Panc1 (cell line): ENCODE results near the gene CHMP2B. TPM values are rescaled to one million over a fixed set of nuclear protein-coding genes. Genes with fewer than 3 reads are reported as not detected.

ENCODE experiments used
- ATAC-seq: fragments of 200-7000 bp; cut with Tn5 transposase; 2 replicates; pipeline ENCODE4 v1.9.1; 2020; ENCODE audit warnings: mild to moderate bottlenecking, moderate library complexity
- BruUV-seq: library from RNA; stranded (reverse); fragments of 400-500 nt; replicated peaks from 2 replicates; lab custom pipeline; 2021; lab: Mats Ljungman, UMichigan
- CTCF ChIA-PET: fragments of 300-600 bp; sonication (Branson Sonifier 250); formaldehyde crosslinking; loops from one replicate; lab custom pipeline; 2022; ENCODE audit warnings: antibody characterized with exemption; lab: Charles Lee
- POLR2A ChIA-PET: fragments of 300-600 bp; sonication (Branson Sonifier 250); formaldehyde crosslinking; loops from one replicate; lab custom pipeline; 2022; ENCODE audit warnings: antibody characterized with exemption; lab: Charles Lee
- DNase-seq: peaks from one replicate; pipeline ENCODE4 v3.0.0-alpha.2; 2010; ENCODE audit warnings: low read depth, low spot score
- H3K27ac ChIP-seq: 2 replicates; pipeline ENCODE4 v1.5.1; 2011; ENCODE audit warnings: mild to moderate bottlenecking, low read length, inconsistent platforms
- H3K27me3 ChIP-seq: fragments of 200-500 bp; sonication (Bioruptor generic); 2 replicates; pipeline ENCODE4 v1.6.0; 2014; ENCODE audit warnings: low read length, inconsistent platforms; ENCODE audit not compliant: control insufficient read depth, insufficient read depth
- H3K36me3 ChIP-seq: fragments of 200-500 bp; sonication (Bioruptor generic); 2 replicates; pipeline ENCODE4 v1.5.1; 2014; ENCODE audit warnings: inconsistent platforms, mild to moderate bottlenecking, low read length, moderate library complexity; ENCODE audit not compliant: control insufficient read depth, insufficient read depth
- H3K4me1 ChIP-seq: 2 replicates; pipeline ENCODE4 v1.5.1; 2011; ENCODE audit warnings: inconsistent platforms, mild to moderate bottlenecking, low read length, moderate library complexity; ENCODE audit not compliant: control insufficient read depth, insufficient read depth
- H3K4me3 ChIP-seq, 2 experiments: 2 replicates each; pipeline ENCODE4 v1.5.1; 2011 to 2012; ENCODE audit warnings: low read depth in 2 of 2, low read length in 2 of 2, mild to moderate bottlenecking in 2 of 2, inconsistent platforms in 1 of 2, moderate library complexity in 1 of 2
- H3K9me3 ChIP-seq: fragments of 200-500 bp; sonication (Bioruptor generic); 2 replicates; pipeline ENCODE4 v1.5.1; 2014; ENCODE audit warnings: low read depth, mild to moderate bottlenecking, inconsistent platforms, low read length, moderate library complexity; ENCODE audit not compliant: control insufficient read depth, insufficient read depth
- POLR2AphosphoS5 ChIP-seq: IDR thresholded peaks from 2 replicates; pipeline ENCODE4 v1.6.1; 2012; ENCODE audit warnings: mild to moderate bottlenecking, low read depth, low read length, moderate library complexity
- REST ChIP-seq, 2 experiments: IDR thresholded peaks; 2 replicates each; pipeline ENCODE4 v1.6.1; 2011 to 2012; ENCODE audit warnings: low read depth in 2 of 2, control low read depth in 1 of 2, low read length in 1 of 2, mild to moderate bottlenecking in 1 of 2, moderate library complexity in 1 of 2; ENCODE audit not compliant: insufficient read depth in 1 of 2
- SIN3A ChIP-seq: IDR thresholded peaks from 2 replicates; pipeline ENCODE4 v1.6.1; 2012; ENCODE audit warnings: low read depth, mild to moderate bottlenecking, low read length, moderate library complexity, borderline replicate concordance; ENCODE audit not compliant: insufficient read depth
- TCF7L2 ChIP-seq: IDR thresholded peaks from 2 replicates; pipeline ENCODE4 v1.6.1; 2011; ENCODE audit warnings: mild to moderate bottlenecking, low read depth, low read length, inconsistent platforms
- in situ Hi-C: cut with HindIII; loops from 2 replicates; pipeline ENCODE4 v1.10.0; 2016; ENCODE audit warnings: low sequenced_read_pairs, low pct_unique_long_range_greater_than_20kb
- intact Hi-C: fragments of 100-400 bp; cut with micrococcal nuclease; formaldehyde crosslinking; loops from one replicate; pipeline ENCODE4 v1.10.0; 2022; ENCODE audit not compliant: unreplicated experiment
- total RNA-seq: library from RNA; stranded (reverse); gene quantifications from one replicate; pipeline ENCODE4 v1.2.1, GENCODE V29; 2021; ENCODE audit not compliant: unreplicated experiment
- TF ChIP-seq, protein P1 (sequence below): fragments of 450-650 bp; IDR thresholded peaks from 2 replicates; pipeline ENCODE4 v1.5.1; 2017; ENCODE audit warnings: mild to moderate bottlenecking

CHMP2B gene
- total RNA-seq, 1 experiment from 2014 or later: 32.7 TPM

DNA sequence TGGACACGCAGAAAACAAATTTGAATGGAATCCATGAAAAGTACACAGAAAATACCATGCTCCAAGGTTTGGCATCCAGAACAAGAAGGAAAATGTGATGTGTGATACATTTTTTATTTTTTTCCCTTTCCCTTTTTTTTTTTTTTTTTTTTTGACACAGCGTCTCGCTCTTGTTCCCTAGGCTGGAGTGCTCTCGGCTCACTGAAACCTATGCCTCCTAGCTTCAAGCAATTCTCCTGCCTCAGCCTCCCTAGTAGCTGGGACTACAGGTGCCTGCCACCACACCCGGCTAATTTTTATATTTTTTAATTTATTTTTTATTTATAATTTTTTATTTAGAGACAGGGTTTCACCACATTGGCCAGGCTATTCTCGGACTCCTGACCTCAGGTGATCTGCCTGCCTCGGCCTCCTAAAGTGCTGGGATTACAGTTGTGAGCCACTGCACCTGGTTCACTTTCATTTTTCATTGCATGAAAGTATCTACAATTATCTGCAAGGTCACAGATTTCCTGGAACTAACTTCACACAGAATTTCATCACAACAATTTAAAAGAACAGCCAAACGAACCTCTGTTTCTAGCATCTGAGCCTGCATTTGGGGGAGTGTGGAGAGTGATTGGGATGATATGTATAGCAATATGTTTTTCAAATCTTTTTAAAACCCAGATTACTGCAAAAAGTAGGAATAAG is 41.0 kb downstream of the CHMP2B start:
- CTCF ChIA-PET: no interaction called here
- DNase-seq (no peak), ATAC-seq (no peak)
- peaks cover 4% of the 10 kb centered on the region; the same call in 1 of the 2 replicates for H3K4me1 ChIP-seq
- intact Hi-C loops: no loop called here
- no TSS peak for BruUV-seq
- H3K27ac ChIP-seq: no peak overlapping the region
- TF ChIP-seq POLR2AphosphoS5 (no peak), SIN3A (no peak), REST (IDR thresholded peaks at IDR 0.05; ENCODE audit: insufficient read depth in 1 of 2, low read depth in 2 of 2, low read length in 1 of 2) (no peak), TCF7L2 (no peak)
- TF ChIP-seq, protein P1, sequence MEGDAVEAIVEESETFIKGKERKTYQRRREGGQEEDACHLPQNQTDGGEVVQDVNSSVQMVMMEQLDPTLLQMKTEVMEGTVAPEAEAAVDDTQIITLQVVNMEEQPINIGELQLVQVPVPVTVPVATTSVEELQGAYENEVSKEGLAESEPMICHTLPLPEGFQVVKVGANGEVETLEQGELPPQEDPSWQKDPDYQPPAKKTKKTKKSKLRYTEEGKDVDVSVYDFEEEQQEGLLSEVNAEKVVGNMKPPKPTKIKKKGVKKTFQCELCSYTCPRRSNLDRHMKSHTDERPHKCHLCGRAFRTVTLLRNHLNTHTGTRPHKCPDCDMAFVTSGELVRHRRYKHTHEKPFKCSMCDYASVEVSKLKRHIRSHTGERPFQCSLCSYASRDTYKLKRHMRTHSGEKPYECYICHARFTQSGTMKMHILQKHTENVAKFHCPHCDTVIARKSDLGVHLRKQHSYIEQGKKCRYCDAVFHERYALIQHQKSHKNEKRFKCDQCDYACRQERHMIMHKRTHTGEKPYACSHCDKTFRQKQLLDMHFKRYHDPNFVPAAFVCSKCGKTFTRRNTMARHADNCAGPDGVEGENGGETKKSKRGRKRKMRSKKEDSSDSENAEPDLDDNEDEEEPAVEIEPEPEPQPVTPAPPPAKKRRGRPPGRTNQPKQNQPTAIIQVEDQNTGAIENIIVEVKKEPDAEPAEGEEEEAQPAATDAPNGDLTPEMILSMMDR: no peak
- in situ Hi-C loops: no loop called here
- no peaks in the 10 kb centered on the region for H3K27me3 ChIP-seq
- no peaks in the 10 kb centered on the region for H3K36me3 ChIP-seq
- H3K4me3 ChIP-seq: no peak overlapping the region
- H3K9me3 ChIP-seq: no peaks in the 10 kb centered on the region
- POLR2A ChIA-PET: no interaction called here

DNA sequence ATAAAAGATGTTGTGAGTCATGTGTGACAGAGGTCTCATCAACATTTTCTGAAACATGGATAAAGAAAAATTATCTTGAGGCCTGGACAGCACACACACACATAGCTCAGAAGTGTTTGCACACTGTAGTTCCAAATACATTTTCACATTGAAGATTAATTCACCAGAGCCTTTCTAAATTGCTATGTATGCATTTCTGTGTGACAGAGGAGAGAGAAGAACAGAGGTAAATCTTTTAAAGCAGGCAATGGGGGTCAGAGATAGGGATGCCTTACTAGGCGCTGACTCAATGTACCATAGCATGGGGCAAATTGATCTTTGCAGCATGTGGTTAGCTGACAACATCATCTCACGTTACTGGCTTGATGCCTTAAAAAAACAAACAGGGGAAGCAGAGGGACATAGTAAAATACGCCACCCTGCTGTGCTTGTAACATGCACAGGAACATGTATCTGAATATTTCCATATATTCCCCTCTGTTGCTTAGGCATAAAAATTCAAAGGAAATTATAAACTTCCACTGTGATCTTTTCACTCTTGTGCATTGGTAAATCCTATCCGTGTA is 41.6 kb downstream of the CHMP2B start:
- POLR2A ChIA-PET: no interaction called here
- peaks cover 4% of the 10 kb centered on the region; the same call in 1 of the 2 replicates for H3K4me1 ChIP-seq
- TF ChIP-seq REST (IDR thresholded peaks at IDR 0.05; ENCODE audit: insufficient read depth in 1 of 2, low read depth in 2 of 2, low read length in 1 of 2): no peak
- no peak for TF ChIP-seq TCF7L2
- no peak for TF ChIP-seq POLR2AphosphoS5
- TF ChIP-seq SIN3A: no peak
- TF ChIP-seq, protein P1: no peak
- H3K4me3 ChIP-seq: no peak overlapping the region
- no peak for ATAC-seq
- in situ Hi-C loops (no loop called here), intact Hi-C loops (no loop called here)
- CTCF ChIA-PET: no interaction called here
- no TSS peak for BruUV-seq
- no peaks in the 10 kb centered on the region for H3K9me3 ChIP-seq
- no peak for DNase-seq
- H3K36me3 ChIP-seq: no peaks in the 10 kb centered on the region
- H3K27ac ChIP-seq: no peak overlapping the region
- no peaks in the 10 kb centered on the region for H3K27me3 ChIP-seq
